Hepatocyte (in vitro differentiated cells): ENCODE results near the gene PHF23. TPM values are rescaled to one million over a fixed set of nuclear protein-coding genes. Genes with fewer than 3 reads are reported as not detected.

Source experiments
- DNase-seq: peaks from one replicate; pipeline ENCODE4 v3.0.0-alpha.2; 2016; ENCODE audit warnings: low spot score
- H2AFZ ChIP-seq: fragments of 200-600 bp; sonication (generic); 2 replicates; pipeline ENCODE4 v1.6.0; 2016; ENCODE audit warnings: antibody characterized with exemption, mild to moderate bottlenecking
- H3K27ac ChIP-seq: fragments of 200-600 bp; sonication (generic); 2 replicates; pipeline ENCODE4 v1.5.1; 2016; ENCODE audit warnings: mild to moderate bottlenecking
- H3K27me3 ChIP-seq: fragments of 200-600 bp; sonication (generic); 2 replicates; pipeline ENCODE4 v1.6.1; 2016
- H3K36me3 ChIP-seq: fragments of 200-600 bp; sonication (generic); replicated peaks from 2 replicates; pipeline ENCODE4 v1.5.1; 2016; ENCODE audit warnings: low read depth; ENCODE audit not compliant: insufficient read depth
- H3K4me1 ChIP-seq: fragments of 200-600 bp; sonication (generic); 2 replicates; pipeline ENCODE4 v1.5.1; 2016; ENCODE audit warnings: mild to moderate bottlenecking, moderate library complexity; ENCODE audit not compliant: insufficient read depth
- H3K4me2 ChIP-seq: fragments of 200-600 bp; sonication (generic); 2 replicates; pipeline ENCODE4 v1.6.0; 2016
- H3K4me3 ChIP-seq: fragments of 200-600 bp; sonication (generic); 2 replicates; pipeline ENCODE4 v1.5.1; 2016; ENCODE audit warnings: mild to moderate bottlenecking
- H3K79me2 ChIP-seq: fragments of 200-600 bp; sonication (generic); 2 replicates; pipeline ENCODE4 v1.6.0; 2017; ENCODE audit warnings: mild to moderate bottlenecking
- H3K9me2 ChIP-seq: fragments of 200-600 bp; sonication (generic); replicated peaks from 2 replicates; pipeline ENCODE4 v1.6.0; 2017; ENCODE audit warnings: mild to moderate bottlenecking; ENCODE audit not compliant: insufficient read depth
- H3K9me3 ChIP-seq: fragments of 200-600 bp; sonication (generic); 2 replicates; pipeline ENCODE4 v1.5.1; 2016; ENCODE audit warnings: low read depth, mild to moderate bottlenecking
- H4K20me1 ChIP-seq: fragments of 200-600 bp; sonication (generic); 2 replicates; pipeline ENCODE4 v1.6.0; 2016; ENCODE audit warnings: mild to moderate bottlenecking; ENCODE audit not compliant: insufficient read depth, poor library complexity, severe bottlenecking
- EZH2 ChIP-seq: fragments of 200-600 bp; sonication (generic); IDR thresholded peaks from 2 replicates; pipeline ENCODE4 v1.6.1; 2016; ENCODE audit warnings: antibody characterized with exemption, mild to moderate bottlenecking, borderline replicate concordance
- EZH2phosphoT487 ChIP-seq: fragments of 200-600 bp; sonication (generic); IDR thresholded peaks from one replicate; pipeline ENCODE4 v1.6.1; 2018; ENCODE audit warnings: antibody characterized with exemption, mild to moderate bottlenecking, low read depth, moderate library complexity; ENCODE audit not compliant: unreplicated experiment, severe bottlenecking
- WGBS: methylation state at CpG from one replicate; pipeline ENCODE4 v1.1.6; 2016; ENCODE audit warnings: low lambda C conversion rate; ENCODE audit errors: missing lambda C conversion rate; 5-methylcytosine and 5-hydroxymethylcytosine counted together
- polyA plus RNA-seq: library from polyadenylated mRNA; unstranded; fragments of >200 nt; fragmentation: Nextera tagmentation; extraction: Ambion mirVana; gene quantifications from 2 replicates; pipeline ENCODE4 v1.2.1, GENCODE V29; 2016
- total RNA-seq: library from RNA; depleted of rRNA; stranded (reverse); fragments of >200 nt; gene quantifications from 2 replicates; pipeline ENCODE4 v1.2.3, GENCODE V29; 2014
- TF ChIP-seq, protein P1 (sequence below): fragments of 200-600 bp; sonication (generic); IDR thresholded peaks from 2 replicates; pipeline ENCODE4 v1.5.1; 2016; ENCODE audit warnings: antibody characterized with exemption, mild to moderate bottlenecking; ENCODE audit not compliant: poor library complexity

Gene PHF23
- total and polyA plus RNA-seq, 2 experiments from 2014 or later = 53.9 to 78.6 TPM

DNA sequence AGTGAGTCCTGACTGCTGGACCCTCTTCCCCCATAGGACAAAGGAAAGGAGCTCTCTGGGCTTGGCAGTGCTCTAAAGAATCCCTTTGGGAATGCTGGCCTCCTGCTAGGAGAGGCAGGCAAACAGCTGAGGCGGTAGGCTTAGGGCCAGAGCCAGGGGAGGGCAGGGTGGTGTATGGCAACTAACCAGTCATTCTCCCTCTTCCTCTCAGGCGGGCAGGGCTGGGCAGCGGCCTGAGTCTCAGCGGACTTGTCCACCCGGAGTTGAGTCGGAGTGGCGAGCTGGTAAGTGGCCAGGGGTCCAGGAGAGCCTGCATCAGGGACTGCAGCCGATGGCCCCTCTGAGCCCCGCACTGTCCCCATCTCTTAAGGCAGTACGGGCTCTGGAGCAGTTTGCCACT, 15.1 kb downstream of the PHF23 start:
- TF ChIP-seq, protein P1, sequence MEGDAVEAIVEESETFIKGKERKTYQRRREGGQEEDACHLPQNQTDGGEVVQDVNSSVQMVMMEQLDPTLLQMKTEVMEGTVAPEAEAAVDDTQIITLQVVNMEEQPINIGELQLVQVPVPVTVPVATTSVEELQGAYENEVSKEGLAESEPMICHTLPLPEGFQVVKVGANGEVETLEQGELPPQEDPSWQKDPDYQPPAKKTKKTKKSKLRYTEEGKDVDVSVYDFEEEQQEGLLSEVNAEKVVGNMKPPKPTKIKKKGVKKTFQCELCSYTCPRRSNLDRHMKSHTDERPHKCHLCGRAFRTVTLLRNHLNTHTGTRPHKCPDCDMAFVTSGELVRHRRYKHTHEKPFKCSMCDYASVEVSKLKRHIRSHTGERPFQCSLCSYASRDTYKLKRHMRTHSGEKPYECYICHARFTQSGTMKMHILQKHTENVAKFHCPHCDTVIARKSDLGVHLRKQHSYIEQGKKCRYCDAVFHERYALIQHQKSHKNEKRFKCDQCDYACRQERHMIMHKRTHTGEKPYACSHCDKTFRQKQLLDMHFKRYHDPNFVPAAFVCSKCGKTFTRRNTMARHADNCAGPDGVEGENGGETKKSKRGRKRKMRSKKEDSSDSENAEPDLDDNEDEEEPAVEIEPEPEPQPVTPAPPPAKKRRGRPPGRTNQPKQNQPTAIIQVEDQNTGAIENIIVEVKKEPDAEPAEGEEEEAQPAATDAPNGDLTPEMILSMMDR = no peak
- TF ChIP-seq EZH2 (no peak), EZH2phosphoT487 (no peak)
- H3K36me3 ChIP-seq = no peaks in the 10 kb centered on the region
- DNase-seq = no peak

DNA sequence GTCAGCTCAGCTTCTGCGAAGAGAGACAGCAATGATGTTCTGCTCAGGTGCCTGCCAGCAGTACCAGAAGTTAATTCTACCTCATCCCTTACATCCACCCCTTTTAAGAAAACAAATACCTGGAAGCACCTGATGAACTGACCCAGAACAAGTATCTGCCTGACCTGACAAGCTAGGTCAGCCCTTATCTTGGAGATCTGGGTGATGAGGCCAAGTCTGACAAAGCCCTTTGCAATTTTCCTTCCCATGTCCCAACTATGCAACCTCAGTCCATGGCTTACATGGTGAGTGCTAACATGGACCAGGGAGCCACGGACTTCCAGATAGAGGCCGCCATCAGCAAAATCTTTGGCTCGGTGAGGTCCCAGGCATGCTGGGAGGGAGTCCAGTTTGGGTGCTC, 15.9 kb downstream of the PHF23 start:
- no peak overlapping the region for H3K4me2 ChIP-seq
- 88% methylated on average over 4 of the region's 4 CpGs for WGBS
- H3K4me3 ChIP-seq = no peak overlapping the region
- no peak for DNase-seq
- H4K20me1 ChIP-seq = peaks cover 4% of the 10 kb centered on the region
- no peaks in the 10 kb centered on the region for H3K27me3 ChIP-seq
- H2AFZ ChIP-seq = no peak overlapping the region
- H3K9me2 ChIP-seq = no peaks in the 10 kb centered on the region
- no peak for TF ChIP-seq EZH2phosphoT487
- TF ChIP-seq, protein P1 = no peak
- no peak for TF ChIP-seq EZH2
- no peak overlapping the region for H3K27ac ChIP-seq
- H3K4me1 ChIP-seq = peaks cover 23% of the 10 kb centered on the region
- H3K36me3 ChIP-seq = no peaks in the 10 kb centered on the region
- H3K79me2 ChIP-seq = peaks cover 26% of the 10 kb centered on the region
- no peaks in the 10 kb centered on the region for H3K9me3 ChIP-seq

More for the DNA sequence above, 15.1 kb downstream of the PHF23 start:
- Histone ChIP-seq H3K9me3 (no peaks in the 10 kb centered on the region), H3K4me3 (no peak overlapping the region), H3K4me2 (no peak overlapping the region), H3K27ac (no peak overlapping the region), H3K4me1 (peaks cover 19% of the 10 kb centered on the region), H3K9me2 (no peaks in the 10 kb centered on the region), H3K27me3 (no peaks in the 10 kb centered on the region), H3K79me2 (peaks cover 25% of the 10 kb centered on the region), H2AFZ (no peak overlapping the region), H4K20me1 (peaks cover 6% of the 10 kb centered on the region)
- WGBS = 93% methylated on average over 10 of the region's 10 CpGs

DNA sequence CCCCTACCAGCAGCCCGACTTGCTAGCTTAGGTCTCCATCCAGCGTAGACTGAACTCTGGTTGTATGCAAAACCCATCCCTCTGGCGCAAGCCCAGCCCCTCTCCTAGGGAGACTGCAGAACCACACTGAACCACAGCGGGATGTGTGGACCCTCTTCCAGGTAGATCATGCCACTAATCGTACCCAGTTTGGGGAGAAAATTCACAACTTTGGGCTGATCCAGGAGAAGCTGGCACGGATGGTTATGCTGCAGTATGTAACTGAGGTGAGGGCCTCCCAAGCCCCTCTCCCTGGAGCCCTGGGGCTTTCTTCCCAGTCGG, 16.3 kb downstream of the PHF23 start:
- no peaks in the 10 kb centered on the region for H3K9me2 ChIP-seq
- H3K36me3 ChIP-seq = no peaks in the 10 kb centered on the region
- no peak for DNase-seq
- peaks cover 3% of the 10 kb centered on the region for H4K20me1 ChIP-seq
- H3K79me2 ChIP-seq = peaks cover 30% of the 10 kb centered on the region
- no peak overlapping the region for H2AFZ ChIP-seq
- TF ChIP-seq, protein P1 = no peak
- TF ChIP-seq EZH2phosphoT487 (no peak), EZH2 (no peak)
- no peak overlapping the region for H3K4me3 ChIP-seq
- H3K4me1 ChIP-seq = peaks cover 27% of the 10 kb centered on the region
- 85% methylated on average over 7 of the region's 7 CpGs for WGBS
- no peaks in the 10 kb centered on the region for H3K9me3 ChIP-seq
- H3K27ac ChIP-seq = no peak overlapping the region
- no peak overlapping the region for H3K4me2 ChIP-seq
- no peaks in the 10 kb centered on the region for H3K27me3 ChIP-seq
